ENCODE results near the gene KIF2C. TPM values are rescaled to one million over a fixed set of nuclear protein-coding genes. Genes with fewer than 3 reads are reported as not detected.
A peak's percentile ranks its signal among the peaks of the same experiment; 100 is the strongest.

The KIF2C gene
- polyA plus RNA-seq (2012; rRNA removed) = 20.7 and 22.2 TPM in 2 replicates
- polyA plus RNA-seq (2012; cell fraction: cytosol; rRNA removed) = 16.6 and 20.3 TPM in 2 replicates
- polyA plus RNA-seq (2012; cell fraction: nucleus; rRNA removed) = 31.1 and 34.7 TPM in 2 replicates

DNA sequence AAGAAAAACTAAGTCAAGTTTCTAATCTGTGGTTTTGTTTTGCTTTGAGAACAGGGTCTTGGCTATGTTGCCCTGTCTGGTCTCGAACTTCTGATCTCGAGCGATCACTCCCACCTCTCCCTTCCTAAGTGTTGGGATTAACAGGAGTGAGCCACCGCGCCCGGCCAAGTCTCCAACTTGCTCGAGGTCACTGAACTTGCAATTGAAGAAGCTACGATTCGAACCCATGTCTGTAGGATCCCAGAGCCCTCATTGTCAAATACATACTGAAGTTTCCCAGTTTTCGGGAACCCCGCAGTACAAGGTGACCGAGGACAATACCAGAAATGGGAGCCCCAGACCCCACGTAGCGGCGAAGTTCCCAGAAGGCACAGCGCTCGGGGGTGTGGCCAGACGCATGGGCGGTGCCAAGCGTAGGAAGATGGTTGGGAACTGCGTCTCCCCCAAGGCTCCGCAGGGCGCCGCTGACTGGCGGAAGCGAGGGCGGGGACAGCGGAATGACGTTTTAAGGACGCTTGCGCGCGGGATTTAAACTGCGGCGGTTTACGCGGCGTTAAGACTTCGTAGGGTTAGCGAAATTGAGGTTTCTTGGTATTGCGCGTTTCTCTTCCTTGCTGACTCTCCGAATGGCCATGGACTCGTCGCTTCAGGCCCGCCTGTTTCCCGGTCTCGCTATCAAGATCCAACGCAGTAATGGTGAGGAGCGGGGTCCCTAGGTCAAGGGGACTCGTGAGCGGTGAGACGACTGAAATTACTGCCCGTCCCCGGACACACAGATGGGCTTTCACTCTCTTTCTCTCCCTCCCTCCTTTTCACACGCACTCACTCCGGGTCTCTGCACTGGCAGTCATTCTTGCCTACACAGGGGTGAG is at the start of gene KIF2C:
Gene KIF2C (plus strand): TSS at position 531 of the 872 bp plus-strand sequence. CDS start 96 bp downstream, at position 627.
- Histone ChIP-seq H3F3A (replicated peaks; ENCODE audit: insufficient read depth) (peaks cover 9% of the 10 kb centered on the region), H3K27me3 (ENCODE audit: insufficient read depth) (no peaks in the 10 kb centered on the region), H2AFZ (ENCODE audit: low read depth) (peak within 1 kb of the TSS; percentile 95), H3K79me2 (ENCODE audit: insufficient read depth) (peaks cover 48% of the 10 kb centered on the region), H4K20me1 (ENCODE audit: insufficient read depth) (no peaks in the 10 kb centered on the region), H3K4me1 (ENCODE audit: control insufficient read depth in 1 of 2, insufficient read depth in 2 of 2, low read depth in 1 of 2, low read length in 1 of 2) (peaks cover 0 to 5% of the 10 kb centered on the region in 2 experiments; a peak in 2 of 4 replicates), H3K36me3 (replicated peaks in 1 of 2; ENCODE audit: control insufficient read depth in 1 of 2, insufficient read depth in 2 of 2, low read length in 1 of 2) (peaks cover 0 to 5% of the 10 kb centered on the region in 2 experiments), H3K9me3 (no peaks in the 10 kb centered on the region), H3K27ac (ENCODE audit: low read depth in 2 of 2, low read length in 1 of 2) (peak within 1 kb of the TSS; percentile 89), H3K9ac (peak within 1 kb of the TSS; percentile 85), H3K9me2 (no peaks in the 10 kb centered on the region), H3K4me2 (peak within 1 kb of the TSS; percentile 93), H3K4me3 (ENCODE audit: low read depth in 2 of 2, low read length in 1 of 2) (peak within 1 kb of the TSS; percentile 58 to 85)
- ChIA-PET POLR2A (interaction anchor here (0.6 kb wide), 1 partner anchor 10 kb away, joined by 3 read pairs; no protein-coding TSS in a partner anchor), CTCF (interaction anchor here (0.6 to 1.0 kb wide), 3 partner anchors 10 to 64 kb away, joined by 3 read pairs; no protein-coding TSS in a partner anchor)
- peak; percentile 97 for DNase-seq
- under 1% methylated on average over 39 of the region's 57 CpGs for WGBS (ENCODE audit: low lambda C conversion rate)
- TF ChIP-seq FOXJ3 (CRISPR knock-in tag; IDR thresholded peaks at IDR 0.05) = no peak
- 0 out of 2 replicates have a peak, but pooled peaks have one; percentile 21 for TF ChIP-seq YY1 (IDR thresholded peaks at IDR 0.05; ENCODE audit: low read depth)
- TF ChIP-seq, protein P1, sequence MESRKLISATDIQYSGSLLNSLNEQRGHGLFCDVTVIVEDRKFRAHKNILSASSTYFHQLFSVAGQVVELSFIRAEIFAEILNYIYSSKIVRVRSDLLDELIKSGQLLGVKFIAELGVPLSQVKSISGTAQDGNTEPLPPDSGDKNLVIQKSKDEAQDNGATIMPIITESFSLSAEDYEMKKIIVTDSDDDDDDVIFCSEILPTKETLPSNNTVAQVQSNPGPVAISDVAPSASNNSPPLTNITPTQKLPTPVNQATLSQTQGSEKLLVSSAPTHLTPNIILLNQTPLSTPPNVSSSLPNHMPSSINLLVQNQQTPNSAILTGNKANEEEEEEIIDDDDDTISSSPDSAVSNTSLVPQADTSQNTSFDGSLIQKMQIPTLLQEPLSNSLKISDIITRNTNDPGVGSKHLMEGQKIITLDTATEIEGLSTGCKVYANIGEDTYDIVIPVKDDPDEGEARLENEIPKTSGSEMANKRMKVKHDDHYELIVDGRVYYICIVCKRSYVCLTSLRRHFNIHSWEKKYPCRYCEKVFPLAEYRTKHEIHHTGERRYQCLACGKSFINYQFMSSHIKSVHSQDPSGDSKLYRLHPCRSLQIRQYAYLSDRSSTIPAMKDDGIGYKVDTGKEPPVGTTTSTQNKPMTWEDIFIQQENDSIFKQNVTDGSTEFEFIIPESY (IDR thresholded peaks at IDR 0.05; ENCODE audit: borderline replicate concordance, low read depth) = 0 out of 2 replicates have a peak, but pooled peaks have one; percentile 44
- peak; percentile 94 for TF ChIP-seq MXI1 (IDR thresholded peaks at IDR 0.05; ENCODE audit: low read depth, low read length)
- no peak for TF ChIP-seq EP300 (IDR thresholded peaks at IDR 0.05; ENCODE audit: borderline replicate concordance in 1 of 2, low read depth in 1 of 2, low read length in 1 of 2)
- peak; percentile 64 for TF ChIP-seq ELF1 (IDR thresholded peaks at IDR 0.05)
- no peak for TF ChIP-seq NFIC (IDR thresholded peaks at IDR 0.05; ENCODE audit: borderline replicate concordance)
- no peak for TF ChIP-seq RAD21 (IDR thresholded peaks at IDR 0.05; ENCODE audit: low read length)
- no peak for TF ChIP-seq SMC3 (IDR thresholded peaks at IDR 0.05; ENCODE audit: low read depth, low read length)
- no peak for TF ChIP-seq EZH2phosphoT487 (IDR thresholded peaks at IDR 0.05; ENCODE audit: borderline replicate concordance, low read depth)
- TF ChIP-seq POLR2AphosphoS5 (IDR thresholded peaks at IDR 0.05; ENCODE audit: low read depth, low read length) = peak; percentile 98
- TF ChIP-seq CHD2 (IDR thresholded peaks at IDR 0.05; ENCODE audit: low read length, partially characterized antibody) = peak; percentile 58
- no peak for TF ChIP-seq JUND (IDR thresholded peaks at IDR 0.05)
- no peak for TF ChIP-seq MEF2A (IDR thresholded peaks at IDR 0.05; ENCODE audit: borderline replicate concordance, low read depth)
- TF ChIP-seq SIN3A (IDR thresholded peaks at IDR 0.05; ENCODE audit: borderline replicate concordance, low read depth, low read length) = peak; percentile 99
- peak; percentile 76 for TF ChIP-seq TAF1 (IDR thresholded peaks at IDR 0.05; ENCODE audit: borderline replicate concordance, low read depth, low read length)
- no peak for TF ChIP-seq TEAD4 (IDR thresholded peaks at IDR 0.05; ENCODE audit: borderline replicate concordance, insufficient read depth)
- TF ChIP-seq, protein P2, sequence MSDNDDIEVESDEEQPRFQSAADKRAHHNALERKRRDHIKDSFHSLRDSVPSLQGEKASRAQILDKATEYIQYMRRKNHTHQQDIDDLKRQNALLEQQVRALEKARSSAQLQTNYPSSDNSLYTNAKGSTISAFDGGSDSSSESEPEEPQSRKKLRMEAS (IDR thresholded peaks at IDR 0.05; ENCODE audit: low read depth) = peak; percentile 83
- no peak for TF ChIP-seq GATA2 (CRISPR knock-in tag; IDR thresholded peaks at IDR 0.05)
- TF ChIP-seq RFX5 (IDR thresholded peaks at IDR 0.05; ENCODE audit: low read length) = no peak
- no peak for TF ChIP-seq RXRA (IDR thresholded peaks at IDR 0.05; ENCODE audit: borderline replicate concordance, low read depth)
- TF ChIP-seq, protein P3, sequence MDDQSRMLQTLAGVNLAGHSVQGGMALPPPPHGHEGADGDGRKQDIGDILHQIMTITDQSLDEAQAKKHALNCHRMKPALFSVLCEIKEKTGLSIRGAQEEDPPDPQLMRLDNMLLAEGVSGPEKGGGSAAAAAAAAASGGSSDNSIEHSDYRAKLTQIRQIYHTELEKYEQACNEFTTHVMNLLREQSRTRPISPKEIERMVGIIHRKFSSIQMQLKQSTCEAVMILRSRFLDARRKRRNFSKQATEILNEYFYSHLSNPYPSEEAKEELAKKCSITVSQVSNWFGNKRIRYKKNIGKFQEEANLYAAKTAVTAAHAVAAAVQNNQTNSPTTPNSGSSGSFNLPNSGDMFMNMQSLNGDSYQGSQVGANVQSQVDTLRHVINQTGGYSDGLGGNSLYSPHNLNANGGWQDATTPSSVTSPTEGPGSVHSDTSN (IDR thresholded peaks at IDR 0.05) = peak; percentile 27; the same call in 1 of the 2 replicates
- peak; percentile 48; the same call in 1 of the 2 replicates for TF ChIP-seq NRF1 (IDR thresholded peaks at IDR 0.05; ENCODE audit: low read depth, low read length)
- peak; percentile 16; the same call in 1 of the 2 replicates for TF ChIP-seq TCF12 (IDR thresholded peaks at IDR 0.05)
- TF ChIP-seq, protein P4, sequence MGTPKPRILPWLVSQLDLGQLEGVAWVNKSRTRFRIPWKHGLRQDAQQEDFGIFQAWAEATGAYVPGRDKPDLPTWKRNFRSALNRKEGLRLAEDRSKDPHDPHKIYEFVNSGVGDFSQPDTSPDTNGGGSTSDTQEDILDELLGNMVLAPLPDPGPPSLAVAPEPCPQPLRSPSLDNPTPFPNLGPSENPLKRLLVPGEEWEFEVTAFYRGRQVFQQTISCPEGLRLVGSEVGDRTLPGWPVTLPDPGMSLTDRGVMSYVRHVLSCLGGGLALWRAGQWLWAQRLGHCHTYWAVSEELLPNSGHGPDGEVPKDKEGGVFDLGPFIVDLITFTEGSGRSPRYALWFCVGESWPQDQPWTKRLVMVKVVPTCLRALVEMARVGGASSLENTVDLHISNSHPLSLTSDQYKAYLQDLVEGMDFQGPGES (IDR thresholded peaks at IDR 0.05; ENCODE audit: low read depth, low read length) = no peak
- peak; percentile 99 for TF ChIP-seq FOXM1 (IDR thresholded peaks at IDR 0.05; ENCODE audit: low read depth)
- TF ChIP-seq GABPA (IDR thresholded peaks at IDR 0.05; ENCODE audit: low read depth) = peak; percentile 63
- TF ChIP-seq, protein P5, sequence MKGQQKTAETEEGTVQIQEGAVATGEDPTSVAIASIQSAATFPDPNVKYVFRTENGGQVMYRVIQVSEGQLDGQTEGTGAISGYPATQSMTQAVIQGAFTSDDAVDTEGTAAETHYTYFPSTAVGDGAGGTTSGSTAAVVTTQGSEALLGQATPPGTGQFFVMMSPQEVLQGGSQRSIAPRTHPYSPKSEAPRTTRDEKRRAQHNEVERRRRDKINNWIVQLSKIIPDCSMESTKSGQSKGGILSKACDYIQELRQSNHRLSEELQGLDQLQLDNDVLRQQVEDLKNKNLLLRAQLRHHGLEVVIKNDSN (IDR thresholded peaks at IDR 0.05; ENCODE audit: borderline replicate concordance, low read depth) = no peak
